Head of caudate nucleus (tissue), 42 donors: ENCODE measurements around the gene ARGLU1.
A peak's percentile ranks its signal among the peaks of the same experiment; 100 is the strongest.

ENCODE experiments used
- DNase-seq, 42 donors: peaks; one replicate each; pipeline versions ENCODE4 v3.0.0 to v3.0.0-alpha.2; 2020 to 2021; ENCODE audit warnings: mixed read lengths in 7 of 42
- intact Hi-C: fragments of 100-400 bp; cut with DNase I; formaldehyde crosslinking; loops from one replicate; pipeline ENCODE4 v1.15.0; 2022

Gene ARGLU1

GRCh38 chr13:106530171-106530851 lies 37.6 kb downstream of the ARGLU1 start:
- intact Hi-C loops: loop anchor here (5.0 to 10.0 kb wide), 3 partner anchors 384 to 1116 kb away; no protein-coding TSS in a partner anchor
- peak in 27 of 42 donors; percentile 24 to 78 (median 54) for DNase-seq

- DNase-seq: no peak
- intact Hi-C loops: loop anchor here (1.0 to 10.0 kb wide), 4 partner anchors 16 to 1115 kb away; no protein-coding TSS in a partner anchor
Observed at GRCh38 chr13:106529415-106530170, 38.3 kb downstream of the ARGLU1 start.

- intact Hi-C loops: loop anchor here (1.0 kb wide), 1 partner anchor 16 kb away; no protein-coding TSS in a partner anchor
- DNase-seq: no peak
Observed at GRCh38 chr13:106528718-106529414, 39.1 kb downstream of the ARGLU1 start.

GRCh38 chr13:106527826-106528225 lies 40.1 kb downstream of the ARGLU1 start:
- no peak for DNase-seq
- intact Hi-C loops: no loop called here

- intact Hi-C loops: no loop called here
- DNase-seq: no peak
Observed at GRCh38 chr13:106527445-106527801, 40.5 kb downstream of the ARGLU1 start.

- no peak for DNase-seq
- intact Hi-C loops: no loop called here
Observed at GRCh38 chr13:106526738-106527444, 41.0 kb downstream of the ARGLU1 start.

GRCh38 chr13:106525865-106526264 lies 42.1 kb downstream of the ARGLU1 start:
- intact Hi-C loops: no loop called here
- DNase-seq: no peak

GRCh38 chr13:106524108-106524507 lies 43.8 kb downstream of the ARGLU1 start:
- no peak for DNase-seq
- intact Hi-C loops: no loop called here

GRCh38 chr13:106523576-106523975 lies 44.4 kb downstream of the ARGLU1 start:
- intact Hi-C loops: no loop called here
- peak in 5 of 42 donors; percentile 53 to 66 (median 55) for DNase-seq

- DNase-seq: no peak
- intact Hi-C loops: no loop called here
Observed at GRCh38 chr13:106522898-106523525, 44.9 kb downstream of the ARGLU1 start.

- no peak for DNase-seq
- intact Hi-C loops: no loop called here
Observed at GRCh38 chr13:106522112-106522705, 45.7 kb downstream of the ARGLU1 start.

- intact Hi-C loops: no loop called here
- no peak for DNase-seq
Observed at GRCh38 chr13:106521095-106521799, 46.7 kb downstream of the ARGLU1 start.

- intact Hi-C loops: no loop called here
- DNase-seq: no peak
Observed at GRCh38 chr13:106520251-106521054, 47.5 kb downstream of the ARGLU1 start.

GRCh38 chr13:106518512-106518911 lies 49.4 kb downstream of the ARGLU1 start:
- intact Hi-C loops: no loop called here
- no peak for DNase-seq

- intact Hi-C loops: no loop called here
- DNase-seq: no peak
Observed at GRCh38 chr13:106517109-106517847, 50.7 kb downstream of the ARGLU1 start.

GRCh38 chr13:106515635-106516254 lies 52.2 kb downstream of the ARGLU1 start:
- intact Hi-C loops: no loop called here
- DNase-seq: no peak
